Ovary (tissue), 3 donors: Measurements from ENCODE around the gene HOOK2.

Experiments used
- EP300 ChIP-seq: sonication (generic); formaldehyde crosslinking; IDR thresholded peaks from one replicate; pipeline ENCODE4 v1.6.1; 2017; ENCODE audit warnings: antibody characterized with exemption
- POLR2A ChIP-seq: fragments of 450-650 bp; IDR thresholded peaks from one replicate; pipeline ENCODE4 v1.6.1; 2017; ENCODE audit warnings: antibody characterized with exemption, mild to moderate bottlenecking, moderate library complexity
- TF ChIP-seq, protein P1 (sequence below), 3 donors: fragments of 450-650 bp in 2 of 3; fragments of 200-600 bp in 1 of 3; IDR thresholded peaks; one replicate each; pipeline versions ENCODE4 v1.5.1 to v1.8.0; 2016 to 2022; ENCODE audit warnings: antibody characterized with exemption in 3 of 3, mild to moderate bottlenecking in 1 of 3
- donor health status: DM: no; HTN: no; CAD: no.

DNA sequence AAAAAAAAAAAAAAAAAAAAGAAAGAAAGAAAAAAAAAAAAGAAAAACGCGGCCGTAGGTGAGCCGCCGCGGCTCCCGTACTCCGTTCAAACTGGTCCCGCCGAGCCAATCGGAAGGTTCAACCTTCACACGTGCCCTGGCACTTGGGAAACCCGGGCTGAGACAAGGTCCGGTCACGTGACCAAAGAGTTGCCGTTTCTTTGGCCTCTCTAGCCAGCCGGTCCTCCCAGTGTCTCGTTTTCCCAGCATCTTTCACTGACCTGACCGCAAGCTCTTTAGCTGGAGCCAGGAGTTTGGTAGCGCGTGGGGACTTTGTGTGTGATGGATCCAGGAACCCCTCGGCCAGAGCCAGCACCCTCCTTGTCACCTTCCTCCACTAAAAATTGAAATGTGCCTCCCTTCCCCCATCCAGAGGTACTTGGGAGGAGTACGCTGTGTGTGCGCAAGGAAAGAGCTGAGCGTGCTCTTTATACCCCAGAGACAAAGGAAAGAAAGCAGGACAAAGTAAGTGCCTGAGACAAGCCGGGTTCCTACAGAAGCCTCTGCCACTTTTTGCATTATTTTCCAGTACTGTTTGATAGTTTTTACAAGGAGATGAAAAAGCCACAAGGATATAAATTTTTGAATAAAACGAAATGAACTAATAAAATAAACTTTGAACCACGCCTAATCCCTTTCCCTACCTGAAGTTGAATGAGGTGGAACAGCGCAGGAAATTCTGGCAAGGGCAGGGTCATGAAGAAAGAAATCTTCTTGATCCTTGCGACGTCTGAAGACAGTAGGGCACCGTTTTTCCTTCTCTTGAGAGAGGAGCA lies 52.6 kb downstream of the HOOK2 start:
- peak; percentile 30 for TF ChIP-seq POLR2A
- TF ChIP-seq, protein P1, sequence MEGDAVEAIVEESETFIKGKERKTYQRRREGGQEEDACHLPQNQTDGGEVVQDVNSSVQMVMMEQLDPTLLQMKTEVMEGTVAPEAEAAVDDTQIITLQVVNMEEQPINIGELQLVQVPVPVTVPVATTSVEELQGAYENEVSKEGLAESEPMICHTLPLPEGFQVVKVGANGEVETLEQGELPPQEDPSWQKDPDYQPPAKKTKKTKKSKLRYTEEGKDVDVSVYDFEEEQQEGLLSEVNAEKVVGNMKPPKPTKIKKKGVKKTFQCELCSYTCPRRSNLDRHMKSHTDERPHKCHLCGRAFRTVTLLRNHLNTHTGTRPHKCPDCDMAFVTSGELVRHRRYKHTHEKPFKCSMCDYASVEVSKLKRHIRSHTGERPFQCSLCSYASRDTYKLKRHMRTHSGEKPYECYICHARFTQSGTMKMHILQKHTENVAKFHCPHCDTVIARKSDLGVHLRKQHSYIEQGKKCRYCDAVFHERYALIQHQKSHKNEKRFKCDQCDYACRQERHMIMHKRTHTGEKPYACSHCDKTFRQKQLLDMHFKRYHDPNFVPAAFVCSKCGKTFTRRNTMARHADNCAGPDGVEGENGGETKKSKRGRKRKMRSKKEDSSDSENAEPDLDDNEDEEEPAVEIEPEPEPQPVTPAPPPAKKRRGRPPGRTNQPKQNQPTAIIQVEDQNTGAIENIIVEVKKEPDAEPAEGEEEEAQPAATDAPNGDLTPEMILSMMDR (IDR thresholded peaks at IDR 0.05) = no peak
- TF ChIP-seq EP300 = no peak
